Stimulated activated CD4-positive, alpha-beta T cell treated with anti-CD3 and anti-CD28 coated beads, Interleukin-4, amount 100 ng/mL, for 1 hour (primary cell): ENCODE measurements around the gene SYNGR2.
"Not testable (repeated sequence)": the region's sequence is repeated elsewhere in the genome, so short reads cannot be mapped to it uniquely, and the experiment has no call there.

ENCODE experiments used
- DNase-seq: peaks from one replicate; pipeline ENCODE4 v3.0.0-alpha.2; 2020

The SYNGR2 gene

GRCh38 chr17:78144147-78144719 lies 24.1 kb upstream of the SYNGR2 start:
- no peak for DNase-seq

- DNase-seq: no peak
Observed at GRCh38 chr17:78144736-78145641, 23.4 kb upstream of the SYNGR2 start.

GRCh38 chr17:78146471-78146869 lies 21.9 kb upstream of the SYNGR2 start:
- DNase-seq: no peak

- no peak for DNase-seq
Observed at GRCh38 chr17:78146881-78147280, 21.5 kb upstream of the SYNGR2 start.

- no peak for DNase-seq
Observed at GRCh38 chr17:78147315-78147998, 20.9 kb upstream of the SYNGR2 start.

- no peak for DNase-seq
Observed at GRCh38 chr17:78148286-78149016, 19.9 kb upstream of the SYNGR2 start.

- DNase-seq: no peak
Observed at GRCh38 chr17:78151514-78152008, 16.8 kb upstream of the SYNGR2 start.

GRCh38 chr17:78154903-78155811 lies 13.2 kb upstream of the SYNGR2 start:
- DNase-seq: no peak

- no peak for DNase-seq
Observed at GRCh38 chr17:78159575-78160158, 8.7 kb upstream of the SYNGR2 start.

GRCh38 chr17:78163881-78164747 lies 4.3 kb upstream of the SYNGR2 start:
- DNase-seq: no peak

- DNase-seq: no peak
Observed at GRCh38 chr17:78164748-78165607, 3.4 kb upstream of the SYNGR2 start.

- no peak for DNase-seq
Observed at GRCh38 chr17:78166416-78166815, 2.0 kb upstream of the SYNGR2 start.

- peak; percentile 71 for DNase-seq
Observed at GRCh38 chr17:78168903-78169793, 767 bp downstream of the SYNGR2 start.

- no peak for DNase-seq
Observed at GRCh38 chr17:78170692-78171590, 2.6 kb downstream of the SYNGR2 start.

- DNase-seq: not testable (repeated sequence)
Observed at GRCh38 chr17:78171591-78172248, 3.3 kb downstream of the SYNGR2 start.

- DNase-seq: no peak
Observed at GRCh38 chr17:78172249-78173051, 4.1 kb downstream of the SYNGR2 start.
